ENCODE measurements around the gene GIMAP5.

DNA sequence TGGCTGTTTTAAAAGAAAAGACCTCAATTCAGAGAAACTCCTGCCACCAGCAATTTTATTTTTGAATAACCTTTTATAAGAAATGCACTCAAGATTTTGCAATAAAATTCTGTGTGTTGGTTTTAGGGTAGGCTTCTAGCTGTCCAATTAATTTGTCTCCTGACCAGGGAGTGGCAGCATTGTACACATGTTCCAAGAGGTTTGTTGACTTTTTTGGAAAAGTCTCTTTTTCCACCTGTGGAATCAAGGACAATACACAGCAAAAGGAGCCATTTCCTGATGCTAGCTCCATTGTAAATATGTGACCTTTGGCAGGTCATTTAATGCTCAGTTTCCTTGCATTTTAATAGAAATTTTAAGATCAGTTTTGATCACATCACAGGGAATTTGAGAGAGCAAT, 1.8 kb downstream of the GIMAP5 start:
- peak; percentile 42; the same call in 1 of the 2 replicates for TF ChIP-seq CTCF (conservative IDR thresholded peaks at IDR 0.05; ENCODE audit: low read depth, low read length)
- TF ChIP-seq EZH2phosphoT487 (IDR thresholded peaks at IDR 0.05; ENCODE audit: borderline replicate concordance, low read length) = no peak
- TF ChIP-seq EZH2 (IDR thresholded peaks at IDR 0.05; ENCODE audit: low read length, unreplicated experiment) = no peak
